H1 (cell line): ENCODE measurements around the gene NME3. TPM values are rescaled to one million over a fixed set of nuclear protein-coding genes. Genes with fewer than 3 reads are reported as not detected.

Experiments used
- CTCF ChIA-PET: fragments of 300-600 bp; sonication (Branson Sonifier 250); formaldehyde crosslinking; loops from one replicate; lab custom pipeline; 2021; ENCODE audit not compliant: partially characterized antibody; lab: Charles Lee
- POLR2A ChIA-PET: fragments of 300-600 bp; sonication (Branson Sonifier 250); formaldehyde crosslinking; loops from one replicate; lab custom pipeline; 2021; ENCODE audit warnings: inconsistent platforms; ENCODE audit not compliant: partially characterized antibody; lab: Charles Lee
- DNase-seq, 2 experiments: peaks; one replicate each; pipeline versions ENCODE4 v3.0.0 to v3.0.0-alpha.2; 2010 to 2022; ENCODE audit warnings: low spot score in 2 of 2, low read depth in 1 of 2, mixed read lengths in 1 of 2
- FAIRE-seq: peaks from 2 replicates; lab custom pipeline; 2011; peaks lifted over from hg19 to GRCh38; lab: Jason Lieb, UNC
- H2AFZ ChIP-seq: 2 replicates; pipeline ENCODE4 v1.8.1; 2012; ENCODE audit warnings: low read length, inconsistent platforms
- H2AK5ac ChIP-seq: 2 replicates; pipeline ENCODE4 v1.6.1; 2013; ENCODE audit warnings: low read depth, low read length
- H2BK120ac ChIP-seq: replicated peaks from 2 replicates; pipeline ENCODE3; 2013; ENCODE audit warnings: low read depth, low read length, inconsistent platforms
- H2BK12ac ChIP-seq: 2 replicates; pipeline ENCODE4 v1.6.1; 2013; ENCODE audit warnings: low read depth, low read length
- H2BK15ac ChIP-seq: 2 replicates; pipeline ENCODE4 v1.6.1; 2013; ENCODE audit warnings: low read length
- H2BK20ac ChIP-seq: 2 replicates; pipeline ENCODE4 v1.6.1; 2013; ENCODE audit warnings: low read length
- H2BK5ac ChIP-seq: 2 replicates; pipeline ENCODE4 v1.6.1; 2013; ENCODE audit warnings: low read depth, low read length
- H3K14ac ChIP-seq: 2 replicates; pipeline ENCODE4 v1.6.1; 2013; ENCODE audit warnings: inconsistent platforms; ENCODE audit not compliant: insufficient read length
- H3K18ac ChIP-seq: 2 replicates; pipeline ENCODE4 v1.6.1; 2013; ENCODE audit warnings: low read length; ENCODE audit errors: extremely low read depth
- H3K23ac ChIP-seq: 2 replicates; pipeline ENCODE4 v1.6.1; 2013; ENCODE audit warnings: inconsistent platforms; ENCODE audit not compliant: insufficient read length
- H3K23me2 ChIP-seq: 2 replicates; pipeline ENCODE4 v1.6.1; 2013; ENCODE audit warnings: low read depth, low read length
- H3K27ac ChIP-seq: 2 replicates; pipeline ENCODE4 v1.6.1; 2011; ENCODE audit warnings: low read depth, low read length, inconsistent platforms
- H3K27me3 ChIP-seq, 4 experiments: replicated peaks in 1 of 4; 1 replicate in 1 of 4; 2 replicates in 3 of 4; pipeline versions ENCODE4 v1.6.1 to v1.8.1; 2011 to 2013; ENCODE audit warnings: low read length in 3 of 4, mild to moderate bottlenecking in 3 of 4, inconsistent platforms in 2 of 4, mixed read lengths in 2 of 4, moderate library complexity in 1 of 4; ENCODE audit not compliant: control insufficient read depth in 3 of 4, insufficient read depth in 3 of 4; ENCODE audit errors: extremely low read depth in 1 of 4
- H3K36me3 ChIP-seq, 4 experiments: 2 replicates each; pipeline versions ENCODE4 v1.6.1 to v1.8.1; 2011 to 2013; ENCODE audit warnings: mild to moderate bottlenecking in 4 of 4, low read length in 3 of 4, moderate library complexity in 2 of 4, control low read depth in 1 of 4, inconsistent platforms in 1 of 4; ENCODE audit not compliant: insufficient read depth in 4 of 4, control insufficient read depth in 2 of 4
- H3K4ac ChIP-seq: replicated peaks from 2 replicates; pipeline ENCODE3; 2013; ENCODE audit warnings: low read length, low read depth, mixed read lengths, inconsistent platforms; ENCODE audit not compliant: insufficient read length
- H3K4me1 ChIP-seq, 4 experiments: replicated peaks in 1 of 4; 1 replicate in 1 of 4; 2 replicates in 3 of 4; pipeline versions ENCODE4 v1.6.1 to v1.8.1; 2011 to 2013; ENCODE audit warnings: low read length in 3 of 4, inconsistent platforms in 2 of 4, mixed read lengths in 1 of 4; ENCODE audit not compliant: insufficient read depth in 4 of 4, control insufficient read depth in 3 of 4
- H3K4me2 ChIP-seq, 2 experiments: 2 replicates each; pipeline versions ENCODE4 v1.6.1 to v1.8.1; 2011 to 2013; ENCODE audit warnings: low read depth in 2 of 2, low read length in 2 of 2, control low read depth in 1 of 2, inconsistent platforms in 1 of 2, mild to moderate bottlenecking in 1 of 2; ENCODE audit not compliant: insufficient read depth in 1 of 2
- H3K4me3 ChIP-seq, 4 experiments: fragments of 200-600, 300-600 bp in 1 of 4; sonication (generic), shearing (Covaris generic), sonication (Bioruptor Twin) in 1 of 4; 2 replicates each; pipeline versions ENCODE4 v1.5.1 to v1.8.1; 2011 to 2016; ENCODE audit warnings: low read length in 4 of 4, low read depth in 3 of 4, control low read depth in 2 of 4, inconsistent platforms in 2 of 4, mild to moderate bottlenecking in 2 of 4, mixed read lengths in 1 of 4, moderate library complexity in 1 of 4; ENCODE audit not compliant: insufficient read depth in 2 of 4; ENCODE audit errors: extremely low read depth in 1 of 4
- H3K56ac ChIP-seq: replicated peaks from 2 replicates; pipeline ENCODE3; 2013; ENCODE audit warnings: low read depth, mild to moderate bottlenecking, mixed read lengths, low read length, inconsistent platforms; ENCODE audit not compliant: insufficient read length
- H3K79me1 ChIP-seq: 2 replicates; pipeline ENCODE4 v1.6.1; 2013; ENCODE audit warnings: low read depth, low read length, control low read depth
- H3K79me2 ChIP-seq, 2 experiments: 2 replicates each; pipeline versions ENCODE4 v1.6.1 to v1.8.1; 2012 to 2013; ENCODE audit warnings: low read length in 2 of 2, mild to moderate bottlenecking in 2 of 2, inconsistent platforms in 1 of 2; ENCODE audit not compliant: insufficient read depth in 2 of 2, control insufficient read depth in 1 of 2
- H3K9ac ChIP-seq, 4 experiments: replicated peaks in 1 of 4; 1 replicate in 1 of 4; 2 replicates in 3 of 4; pipeline versions ENCODE4 v1.6.1 to v1.8.1; 2011 to 2013; ENCODE audit warnings: low read depth in 3 of 4, low read length in 3 of 4, control low read depth in 2 of 4, mild to moderate bottlenecking in 2 of 4, moderate library complexity in 2 of 4, inconsistent platforms in 1 of 4; ENCODE audit errors: extremely low read depth in 1 of 4
- H3K9me3 ChIP-seq, 2 experiments: 2 replicates each; pipeline versions ENCODE4 v1.6.1 to v1.8.1; 2012 to 2013; ENCODE audit warnings: mild to moderate bottlenecking in 2 of 2, moderate library complexity in 2 of 2, control low read depth in 1 of 2, inconsistent platforms in 1 of 2, low read depth in 1 of 2, low read length in 1 of 2, mixed read lengths in 1 of 2; ENCODE audit not compliant: insufficient read depth in 2 of 2
- H4K20me1 ChIP-seq, 2 experiments: replicated peaks in 1 of 2; 2 replicates each; pipeline versions ENCODE3 to v1.8.1; 2011 to 2013; ENCODE audit warnings: inconsistent platforms in 2 of 2, low read length in 2 of 2, mild to moderate bottlenecking in 1 of 2; ENCODE audit not compliant: insufficient read depth in 2 of 2, control insufficient read depth in 1 of 2
- H4K5ac ChIP-seq: 2 replicates; pipeline ENCODE4 v1.6.1; 2013; ENCODE audit warnings: low read length, low read depth, mixed read lengths, inconsistent platforms; ENCODE audit not compliant: insufficient read length
- H4K8ac ChIP-seq: 2 replicates; pipeline ENCODE4 v1.8.0; 2013; ENCODE audit warnings: mild to moderate bottlenecking, moderate library complexity, low read length, inconsistent platforms; ENCODE audit not compliant: insufficient read depth; ENCODE audit errors: extremely low read depth
- H4K91ac ChIP-seq: replicated peaks from 2 replicates; pipeline ENCODE3; 2013; ENCODE audit warnings: low read length, mixed read lengths, inconsistent platforms; ENCODE audit not compliant: insufficient read length
- SIN3A ChIP-seq, 2 experiments: IDR thresholded peaks in 1 of 2; conservative IDR thresholded peaks in 1 of 2; 2 replicates each; pipeline ENCODE4 v1.6.1; 2011 to 2012; ENCODE audit warnings: low read length in 2 of 2, improper control_type of control experiment in 1 of 2, low read depth in 1 of 2, mild to moderate bottlenecking in 1 of 2
- SIX5 ChIP-seq: IDR thresholded peaks from 2 replicates; pipeline ENCODE4 v1.6.1; 2011; ENCODE audit warnings: mild to moderate bottlenecking, low read depth, low read length
- TEAD4 ChIP-seq: IDR thresholded peaks from 2 replicates; pipeline ENCODE4 v1.6.1; 2012; ENCODE audit warnings: low read depth, low read length, inconsistent platforms, mixed read lengths
- WGBS, 2 experiments: shearing (Covaris generic) in 1 of 2; methylation state at CpG; one replicate each; pipeline versions ENCODE4 v1.1.6 to v1.1.7; 2013 to 2015; ENCODE audit warnings: low lambda C conversion rate in 2 of 2, mixed read lengths in 2 of 2, inconsistent platforms in 1 of 2, low coverage in 1 of 2, missing lambda C conversion rate in 1 of 2; ENCODE audit not compliant: insufficient replicate concordance in 2 of 2, insufficient coverage in 1 of 2, insufficient read length in 1 of 2; ENCODE audit errors: extremely low coverage in 1 of 2, missing lambda C conversion rate in 1 of 2; 5-methylcytosine and 5-hydroxymethylcytosine counted together
- polyA plus RNA-seq, 7 experiments: library from polyadenylated mRNA; depleted of rRNA in 3 of 7; stranded (reverse) in 5 of 7; unstranded in 2 of 7; fragments of >200 nt in 5 of 7; fragments of 200-250 nt in 2 of 7; gene quantifications; 1 replicate in 5 of 7; 2 replicates in 1 of 7; 4 replicates in 1 of 7; pipeline versions ENCODE4 v1.2.1 to v1.2.3, GENCODE V29; 2011 to 2013; ENCODE audit warnings: missing spikeins in 2 of 7, mixed read lengths in 2 of 7
- total RNA-seq: library from RNA; stranded (reverse); fragmentation: NEBNext Ultra II Directional; extraction: Animal tissue kit (Norgen Biotek cat#: 25700); gene quantifications from 2 replicates; pipeline ENCODE4 v1.2.1, GENCODE V29; 2021

Gene NME3
- total and polyA plus RNA-seq, 2 of the 8 experiments (the other 6 are each of a cell fraction or from before 2014, with no cell fraction given), result 72.5 to 163 TPM

DNA sequence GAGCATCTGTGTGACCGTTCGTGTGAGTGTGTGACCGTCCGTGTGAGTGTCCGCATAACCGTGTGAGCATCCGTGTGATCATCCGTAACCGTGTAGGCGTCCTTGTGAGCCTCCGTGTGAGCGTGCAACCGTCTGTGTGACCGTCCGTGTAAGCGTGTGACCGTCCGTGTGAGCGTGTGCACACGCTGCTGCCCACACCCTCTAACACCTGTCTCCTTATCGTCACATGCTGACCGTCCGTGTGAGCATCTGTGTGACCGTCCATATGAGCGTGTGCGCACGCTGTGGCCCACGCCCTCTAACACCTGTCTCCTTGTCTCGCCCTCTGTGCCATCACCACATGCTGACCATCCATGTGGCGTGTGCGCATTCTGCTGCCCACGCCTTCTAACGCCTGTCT is 31.1 kb downstream of the NME3 start:
- peak overlapping the region; percentile 54; the same call in 1 of the 2 replicates for H2AK5ac ChIP-seq
- H3K4ac ChIP-seq, result peak overlapping the region; percentile 38
- H4K8ac ChIP-seq, result peak overlapping the region; percentile 65
- peak overlapping the region; percentile 0; the same call in 1 of the 2 replicates for H2BK5ac ChIP-seq
- no peak overlapping the region for H3K18ac ChIP-seq
- no peak overlapping the region for H2BK15ac ChIP-seq
- H2BK12ac ChIP-seq, result 0 out of 2 replicates have a peak overlapping the region, but pooled peaks have one; percentile 60
- WGBS, 2 experiments, result 92% methylated on average over 33 of the region's 33 CpGs; no CpG with 5 or more reads in 1 of the 2 experiments
- H3K9ac ChIP-seq, result no peak overlapping the region
- H3K79me1 ChIP-seq, result 0 out of 2 replicates have a peak, but pooled peaks cover 5% of the 10 kb centered on the region
- no peaks in the 10 kb centered on the region for H3K79me2 ChIP-seq
- peaks cover 46 to 52% of the 10 kb centered on the region in 2 experiments for H3K9me3 ChIP-seq
- CTCF ChIA-PET, result no interaction called here
- H3K27me3 ChIP-seq, result no peaks in the 10 kb centered on the region
- H2BK20ac ChIP-seq, result no peak overlapping the region
- DNase-seq (no peak), FAIRE-seq (no peak)
- H4K20me1 ChIP-seq, result peaks cover 0 to 6% of the 10 kb centered on the region in 2 experiments
- H2BK120ac ChIP-seq, result no peak overlapping the region
- H4K5ac ChIP-seq, result no peak overlapping the region
- no peak overlapping the region for H3K56ac ChIP-seq
- H3K14ac ChIP-seq, result no peak overlapping the region
- H3K23me2 ChIP-seq, result no peaks in the 10 kb centered on the region
- no peak overlapping the region for H3K27ac ChIP-seq
- peaks cover 0 to 5% (median under 1%) of the 10 kb centered on the region in 4 experiments; a peak in 3 of 8 replicates for H3K36me3 ChIP-seq
- no peak overlapping the region for H3K4me2 ChIP-seq
- H3K23ac ChIP-seq, result no peak overlapping the region
- POLR2A ChIA-PET, result interaction anchor here (0.9 to 2.0 kb wide), 3 partner anchors 11 to 30 kb away, joined by 6 to 8 read pairs (median 7); partner anchors contain the start of gene NME3
- H3K4me1 ChIP-seq, result no peaks in the 10 kb centered on the region
- no peak overlapping the region for H2AFZ ChIP-seq
- H3K4me3 ChIP-seq, result no peak overlapping the region
- H4K91ac ChIP-seq, result no peak overlapping the region
- no peak for TF ChIP-seq TEAD4
- TF ChIP-seq SIN3A (conservative IDR thresholded peaks at IDR 0.05 in 1 of 2, IDR thresholded peaks at IDR 0.05 in 1 of 2; ENCODE audit: low read depth in 1 of 2, low read length in 2 of 2), result no peak
- no peak for TF ChIP-seq SIX5
